Effector memory CD8-positive, alpha-beta T cell (primary cell): ENCODE measurements around the gene ZNF23.
A peak's percentile ranks its signal among the peaks of the same experiment; 100 is the strongest.

Experiments used
- ATAC-seq: fragments of 150-1000 bp; cut with Tn5 transposase; replicated peaks from 2 replicates; pipeline ENCODE4 v1.10.0; 2021; ENCODE audit warnings: mild to moderate bottlenecking, moderate library complexity
- DNase-seq, 3 experiments: peaks; one replicate each; pipeline ENCODE4 v3.0.0; 2021
- H3K27ac Mint-ChIP-seq, 2 donors: one replicate each; pipeline ENCODE4 v1.8.0; 2022; ENCODE audit warnings: mild to moderate bottlenecking in 2 of 2, mixed read lengths in 2 of 2, moderate library complexity in 2 of 2
- H3K27me3 Mint-ChIP-seq, 2 donors: one replicate each; pipeline ENCODE4 v1.8.0; 2022; ENCODE audit warnings: mixed read lengths in 2 of 2
- H3K36me3 Mint-ChIP-seq: one replicate; pipeline ENCODE4 v1.8.0; 2022; ENCODE audit warnings: mild to moderate bottlenecking, moderate library complexity, mixed read lengths; ENCODE audit not compliant: insufficient read depth
- H3K4me1 Mint-ChIP-seq, 2 donors: one replicate each; pipeline ENCODE4 v1.8.0; 2022; ENCODE audit warnings: low read depth in 2 of 2, mixed read lengths in 2 of 2
- H3K4me3 Mint-ChIP-seq, 2 donors: one replicate each; pipeline ENCODE4 v1.8.0; 2022; ENCODE audit warnings: mild to moderate bottlenecking in 2 of 2, mixed read lengths in 2 of 2, moderate library complexity in 2 of 2
- H3K9me3 Mint-ChIP-seq, 2 donors: one replicate each; pipeline ENCODE4 v1.8.0; 2022; ENCODE audit warnings: mixed read lengths in 2 of 2

Gene ZNF23

GRCh38 chr16:71484006-71484893 is 22.2 kb upstream of the ZNF23 start:
- Mint-ChIP-seq H3K27me3 (peaks cover 7 to 12% of the 10 kb centered on the region in 2 donors), H3K4me3 (peak overlapping the region; percentile 83 to 87), H3K27ac (peak overlapping the region; percentile 87 to 94), H3K4me1 (peaks cover 8 to 13% of the 10 kb centered on the region in 2 donors), H3K36me3 (peaks cover 7% of the 10 kb centered on the region), H3K9me3 (no peaks in the 10 kb centered on the region)
- ATAC-seq: peak; percentile 83
- peak; percentile 73 to 75 (median 74) for DNase-seq

- Mint-ChIP-seq H3K9me3 (no peaks in the 10 kb centered on the region), H3K27ac (no peak overlapping the region), H3K27me3 (peaks cover 3 to 7% of the 10 kb centered on the region in 2 donors), H3K4me1 (peaks cover 8 to 13% of the 10 kb centered on the region in 2 donors), H3K4me3 (no peak overlapping the region), H3K36me3 (peaks cover 4% of the 10 kb centered on the region)
- no peak for ATAC-seq
- DNase-seq: no peak
Observed at GRCh38 chr16:71482569-71482968, 20.5 kb upstream of the ZNF23 start.

GRCh38 chr16:71480956-71481355 is 18.9 kb upstream of the ZNF23 start:
- no peak for DNase-seq
- Mint-ChIP-seq H3K27ac (peak overlapping the region in 1 of 2 donors; percentile 0), H3K4me1 (peaks cover 8 to 13% of the 10 kb centered on the region in 2 donors), H3K4me3 (no peak overlapping the region), H3K36me3 (peaks cover 4% of the 10 kb centered on the region), H3K9me3 (no peaks in the 10 kb centered on the region), H3K27me3 (no peaks in the 10 kb centered on the region)
- no peak for ATAC-seq

- no peak for ATAC-seq
- H3K27me3 Mint-ChIP-seq: no peaks in the 10 kb centered on the region
- H3K9me3 Mint-ChIP-seq: no peaks in the 10 kb centered on the region
- H3K36me3 Mint-ChIP-seq: peaks cover 4% of the 10 kb centered on the region
- no peak for DNase-seq
- H3K4me1 Mint-ChIP-seq: peaks cover 7 to 8% of the 10 kb centered on the region in 2 donors
- H3K4me3 Mint-ChIP-seq: no peak overlapping the region
- no peak overlapping the region for H3K27ac Mint-ChIP-seq
Observed at GRCh38 chr16:71479420-71479819, 17.4 kb upstream of the ZNF23 start.

- Mint-ChIP-seq H3K9me3 (no peaks in the 10 kb centered on the region), H3K27me3 (no peaks in the 10 kb centered on the region), H3K4me3 (no peak overlapping the region), H3K27ac (no peak overlapping the region), H3K36me3 (no peaks in the 10 kb centered on the region), H3K4me1 (no peaks in the 10 kb centered on the region)
- DNase-seq: no peak
- no peak for ATAC-seq
Observed at GRCh38 chr16:71476457-71477124, 14.5 kb upstream of the ZNF23 start.

- DNase-seq (no peak), ATAC-seq (no peak)
- Mint-ChIP-seq H3K9me3 (no peaks in the 10 kb centered on the region), H3K36me3 (no peaks in the 10 kb centered on the region), H3K4me3 (no peak overlapping the region), H3K27ac (no peak overlapping the region), H3K27me3 (no peaks in the 10 kb centered on the region), H3K4me1 (no peaks in the 10 kb centered on the region)
Observed at GRCh38 chr16:71474864-71475263, 12.8 kb upstream of the ZNF23 start.

- H3K27ac Mint-ChIP-seq: no peak overlapping the region
- no peak for ATAC-seq
Observed at GRCh38 chr16:71473891-71474290, 11.8 kb upstream of the ZNF23 start.

GRCh38 chr16:71472931-71473330 is 10.9 kb upstream of the ZNF23 start:
- DNase-seq (no peak), ATAC-seq (no peak)
- Mint-ChIP-seq H3K27ac (no peak overlapping the region), H3K9me3 (no peaks in the 10 kb centered on the region), H3K4me1 (no peaks in the 10 kb centered on the region), H3K36me3 (peaks cover 2% of the 10 kb centered on the region), H3K4me3 (no peak overlapping the region), H3K27me3 (no peaks in the 10 kb centered on the region)

More at GRCh38 chr16:71473891-71474290, 11.8 kb upstream of the ZNF23 start:
- Mint-ChIP-seq H3K36me3 (no peaks in the 10 kb centered on the region), H3K9me3 (no peaks in the 10 kb centered on the region), H3K4me1 (no peaks in the 10 kb centered on the region), H3K4me3 (no peak overlapping the region), H3K27me3 (no peaks in the 10 kb centered on the region)
- no peak for DNase-seq

- DNase-seq: no peak
- H3K27ac Mint-ChIP-seq: no peak overlapping the region
- H3K27me3 Mint-ChIP-seq: no peaks in the 10 kb centered on the region
- H3K9me3 Mint-ChIP-seq: peaks cover 0 to 2% of the 10 kb centered on the region in 2 donors
- ATAC-seq: no peak
- peaks cover 4% of the 10 kb centered on the region for H3K36me3 Mint-ChIP-seq
- no peaks in the 10 kb centered on the region for H3K4me1 Mint-ChIP-seq
- H3K4me3 Mint-ChIP-seq: no peak overlapping the region
Observed at GRCh38 chr16:71472051-71472450, 10.0 kb upstream of the ZNF23 start.

- Mint-ChIP-seq H3K27me3 (no peaks in the 10 kb centered on the region), H3K9me3 (peaks cover 0 to 2% of the 10 kb centered on the region in 2 donors), H3K36me3 (peaks cover 4% of the 10 kb centered on the region), H3K4me3 (no peak overlapping the region), H3K4me1 (peaks cover 2 to 3% of the 10 kb centered on the region in 2 donors), H3K27ac (peak overlapping the region in 1 of 2 donors; percentile 35)
- DNase-seq (peak; percentile 20 to 25 (median 20)), ATAC-seq (peak; percentile 65)
Observed at GRCh38 chr16:71467810-71468209, 5.8 kb upstream of the ZNF23 start.

GRCh38 chr16:71464231-71464630 is 2.2 kb upstream of the ZNF23 start:
- no peak for DNase-seq
- Mint-ChIP-seq H3K27me3 (no peaks in the 10 kb centered on the region), H3K27ac (no peak overlapping the region), H3K36me3 (peaks cover 9% of the 10 kb centered on the region), H3K9me3 (peaks cover 0 to 2% of the 10 kb centered on the region in 2 donors), H3K4me3 (no peak overlapping the region), H3K4me1 (peaks cover 12 to 21% of the 10 kb centered on the region in 2 donors)
- ATAC-seq: no peak

GRCh38 chr16:71460941-71461340 is 1.1 kb downstream of the ZNF23 start:
- H3K36me3 Mint-ChIP-seq: peaks cover 9% of the 10 kb centered on the region
- H3K27me3 Mint-ChIP-seq: no peaks in the 10 kb centered on the region
- DNase-seq: no peak
- ATAC-seq: no peak
- H3K4me1 Mint-ChIP-seq: peaks cover 14 to 25% of the 10 kb centered on the region in 2 donors
- H3K27ac Mint-ChIP-seq: peak overlapping the region in 1 of 2 donors; percentile 97
- H3K9me3 Mint-ChIP-seq: no peaks in the 10 kb centered on the region
- H3K4me3 Mint-ChIP-seq: peak overlapping the region; percentile 89 to 92

GRCh38 chr16:71460236-71460635 is 1.8 kb downstream of the ZNF23 start:
- DNase-seq: no peak
- no peaks in the 10 kb centered on the region for H3K27me3 Mint-ChIP-seq
- no peak overlapping the region for H3K4me3 Mint-ChIP-seq
- peaks cover 9% of the 10 kb centered on the region for H3K36me3 Mint-ChIP-seq
- H3K27ac Mint-ChIP-seq: peak overlapping the region in 1 of 2 donors; percentile 16
- H3K4me1 Mint-ChIP-seq: peaks cover 14 to 25% of the 10 kb centered on the region in 2 donors
- ATAC-seq: no peak
- no peaks in the 10 kb centered on the region for H3K9me3 Mint-ChIP-seq

- H3K4me3 Mint-ChIP-seq: no peak overlapping the region
- H3K27me3 Mint-ChIP-seq: no peaks in the 10 kb centered on the region
- ATAC-seq (no peak), DNase-seq (no peak)
- H3K27ac Mint-ChIP-seq: no peak overlapping the region
- no peaks in the 10 kb centered on the region for H3K9me3 Mint-ChIP-seq
- H3K4me1 Mint-ChIP-seq: peaks cover 14 to 25% of the 10 kb centered on the region in 2 donors
- peaks cover 11% of the 10 kb centered on the region for H3K36me3 Mint-ChIP-seq
Observed at GRCh38 chr16:71459510-71459909, 2.5 kb downstream of the ZNF23 start.
